ENCODE results near the gene COL15A1.

DNA sequence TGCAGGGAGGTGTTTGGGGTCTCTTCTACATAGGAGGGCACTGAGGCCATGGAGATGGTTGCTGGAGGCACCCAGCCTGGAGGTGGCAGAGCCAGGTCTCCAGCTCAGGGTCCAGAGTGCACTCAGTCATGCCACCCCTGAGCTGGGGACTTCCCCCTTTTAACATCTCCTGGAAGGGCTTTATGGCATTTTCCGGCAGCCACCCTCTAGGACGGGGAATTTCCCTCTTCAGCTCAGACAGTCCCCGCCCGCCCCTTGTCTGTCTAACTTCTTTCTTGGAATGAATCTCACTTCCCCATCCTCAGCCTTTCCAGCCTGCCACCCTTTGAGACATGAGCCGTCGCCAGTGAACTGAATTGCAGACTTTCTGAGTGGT lies 49.9 kb downstream of the COL15A1 start:
- TF ChIP-seq, protein P1, sequence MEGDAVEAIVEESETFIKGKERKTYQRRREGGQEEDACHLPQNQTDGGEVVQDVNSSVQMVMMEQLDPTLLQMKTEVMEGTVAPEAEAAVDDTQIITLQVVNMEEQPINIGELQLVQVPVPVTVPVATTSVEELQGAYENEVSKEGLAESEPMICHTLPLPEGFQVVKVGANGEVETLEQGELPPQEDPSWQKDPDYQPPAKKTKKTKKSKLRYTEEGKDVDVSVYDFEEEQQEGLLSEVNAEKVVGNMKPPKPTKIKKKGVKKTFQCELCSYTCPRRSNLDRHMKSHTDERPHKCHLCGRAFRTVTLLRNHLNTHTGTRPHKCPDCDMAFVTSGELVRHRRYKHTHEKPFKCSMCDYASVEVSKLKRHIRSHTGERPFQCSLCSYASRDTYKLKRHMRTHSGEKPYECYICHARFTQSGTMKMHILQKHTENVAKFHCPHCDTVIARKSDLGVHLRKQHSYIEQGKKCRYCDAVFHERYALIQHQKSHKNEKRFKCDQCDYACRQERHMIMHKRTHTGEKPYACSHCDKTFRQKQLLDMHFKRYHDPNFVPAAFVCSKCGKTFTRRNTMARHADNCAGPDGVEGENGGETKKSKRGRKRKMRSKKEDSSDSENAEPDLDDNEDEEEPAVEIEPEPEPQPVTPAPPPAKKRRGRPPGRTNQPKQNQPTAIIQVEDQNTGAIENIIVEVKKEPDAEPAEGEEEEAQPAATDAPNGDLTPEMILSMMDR (IDR thresholded peaks at IDR 0.05): no peak
- TF ChIP-seq POLR2A (IDR thresholded peaks at IDR 0.05): no peak
- TF ChIP-seq POLR2AphosphoS5 (IDR thresholded peaks at IDR 0.05; ENCODE audit: insufficient read depth in 1 of 2, low read depth in 1 of 2): no peak
